Thyroid gland (tissue), 4 donors: ENCODE measurements around the gene ZNF341.

Experiments
- POLR2A ChIP-seq, 2 donors: fragments of 450-650 bp; IDR thresholded peaks; one replicate each; pipeline ENCODE4 v1.6.1; 2017; ENCODE audit warnings: antibody characterized with exemption in 2 of 2, mild to moderate bottlenecking in 2 of 2, moderate library complexity in 1 of 2
- TF ChIP-seq, protein P1 (sequence below), 6 experiments: fragments of 200-600 bp in 3 of 6; fragments of 450-650 bp in 3 of 6; sonication (generic) in 3 of 6; IDR thresholded peaks; one replicate each; pipeline ENCODE4 v1.5.1; 2016 to 2019; ENCODE audit warnings: antibody characterized with exemption in 6 of 6, mild to moderate bottlenecking in 2 of 6, inconsistent platforms in 1 of 6, moderate library complexity in 1 of 6

DNA sequence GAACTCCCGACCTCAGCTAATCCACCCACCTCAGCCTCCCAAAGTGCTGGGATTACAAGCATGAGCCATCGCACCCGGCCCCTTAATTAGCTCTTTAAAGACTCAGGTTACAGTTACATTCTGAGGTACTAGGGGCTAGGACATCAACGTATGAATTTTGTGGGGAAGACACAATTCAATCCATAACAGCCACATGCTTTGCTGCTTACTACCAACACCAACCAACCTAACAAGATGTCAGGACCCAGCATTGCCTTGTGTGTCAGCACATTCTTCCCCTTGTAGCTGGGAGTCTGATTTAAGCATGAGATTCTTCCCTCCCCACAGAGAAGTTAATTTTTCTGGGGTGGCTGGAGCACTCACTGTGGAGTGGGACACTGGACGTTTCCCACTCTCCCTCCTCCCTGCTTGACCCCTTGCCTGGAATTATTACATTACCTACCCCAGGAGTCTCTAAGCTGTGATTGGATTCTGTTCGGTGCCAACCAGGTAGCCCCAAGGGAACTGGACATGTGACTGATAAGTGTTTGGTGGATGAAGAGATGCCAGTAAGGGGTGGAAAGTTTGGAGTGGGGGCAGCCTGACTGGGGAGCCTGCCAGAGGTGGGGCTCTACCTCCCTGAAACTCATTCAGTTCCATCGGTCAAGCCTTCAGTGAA is 6.1 kb upstream of the ZNF341 start:
- TF ChIP-seq, protein P1, sequence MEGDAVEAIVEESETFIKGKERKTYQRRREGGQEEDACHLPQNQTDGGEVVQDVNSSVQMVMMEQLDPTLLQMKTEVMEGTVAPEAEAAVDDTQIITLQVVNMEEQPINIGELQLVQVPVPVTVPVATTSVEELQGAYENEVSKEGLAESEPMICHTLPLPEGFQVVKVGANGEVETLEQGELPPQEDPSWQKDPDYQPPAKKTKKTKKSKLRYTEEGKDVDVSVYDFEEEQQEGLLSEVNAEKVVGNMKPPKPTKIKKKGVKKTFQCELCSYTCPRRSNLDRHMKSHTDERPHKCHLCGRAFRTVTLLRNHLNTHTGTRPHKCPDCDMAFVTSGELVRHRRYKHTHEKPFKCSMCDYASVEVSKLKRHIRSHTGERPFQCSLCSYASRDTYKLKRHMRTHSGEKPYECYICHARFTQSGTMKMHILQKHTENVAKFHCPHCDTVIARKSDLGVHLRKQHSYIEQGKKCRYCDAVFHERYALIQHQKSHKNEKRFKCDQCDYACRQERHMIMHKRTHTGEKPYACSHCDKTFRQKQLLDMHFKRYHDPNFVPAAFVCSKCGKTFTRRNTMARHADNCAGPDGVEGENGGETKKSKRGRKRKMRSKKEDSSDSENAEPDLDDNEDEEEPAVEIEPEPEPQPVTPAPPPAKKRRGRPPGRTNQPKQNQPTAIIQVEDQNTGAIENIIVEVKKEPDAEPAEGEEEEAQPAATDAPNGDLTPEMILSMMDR (IDR thresholded peaks at IDR 0.05) = no peak
- TF ChIP-seq POLR2A (IDR thresholded peaks at IDR 0.05) = no peak
